ENCODE data around the gene B9D2.
A peak's percentile ranks its signal among the peaks of the same experiment; 100 is the strongest.

Gene B9D2

DNA sequence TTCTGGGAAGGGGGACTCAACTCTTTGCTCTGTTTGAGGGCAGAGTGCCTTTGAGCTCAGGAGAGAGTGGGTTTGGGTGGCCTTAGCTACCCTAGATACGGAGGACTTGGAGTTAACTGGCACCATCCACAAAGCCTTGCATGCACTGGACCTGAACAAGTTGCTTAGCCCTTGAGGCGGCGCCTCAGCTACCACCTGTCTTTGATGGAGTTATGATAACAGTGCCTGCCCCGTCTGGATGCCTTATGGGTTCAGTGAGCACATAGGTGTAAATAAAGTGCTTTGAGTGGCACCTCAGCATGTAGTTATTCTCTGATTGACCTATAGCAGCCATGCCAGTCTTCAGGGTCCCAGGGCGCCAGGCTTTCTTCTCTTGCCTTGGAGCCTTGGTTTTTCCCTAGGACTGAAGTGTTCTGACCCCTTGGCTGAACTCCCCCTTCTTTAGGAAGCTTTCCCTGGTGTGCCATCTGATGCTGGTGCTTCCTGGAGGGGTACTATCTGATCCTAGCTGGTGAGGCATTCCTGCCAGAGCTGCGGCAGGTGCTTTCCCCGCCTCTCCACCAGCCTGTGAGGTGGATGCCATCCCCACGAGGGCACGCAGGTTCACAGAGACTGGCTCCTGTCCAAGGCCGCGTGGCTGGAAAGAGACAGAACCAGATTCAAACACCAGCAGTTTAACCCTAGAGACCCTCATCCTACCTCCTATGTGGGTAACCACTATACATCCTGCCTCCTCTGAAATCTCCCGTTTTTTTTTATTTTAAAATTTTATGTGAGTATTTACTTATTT is 39.4 kb upstream of the B9D2 start:
- Histone ChIP-seq H3K9me3 (ENCODE audit: control insufficient read depth, insufficient read depth, low read length) (no peaks in the 10 kb centered on the region), H3K9ac (ENCODE audit: low read depth, low read length) (no peak overlapping the region), H3K4me3 (ENCODE audit: low read depth, low read length) (no peak overlapping the region), H3K4me1 (ENCODE audit: control insufficient read depth, insufficient read depth, low read length) (peaks cover 9% of the 10 kb centered on the region; the same call in 1 of the 2 replicates), H3K27ac (ENCODE audit: low read depth, low read length) (no peak overlapping the region), H3K27me3 (ENCODE audit: control insufficient read depth, insufficient read depth, low read length) (no peaks in the 10 kb centered on the region), H3K36me3 (ENCODE audit: control insufficient read depth, insufficient read depth, low read length) (no peaks in the 10 kb centered on the region)

DNA sequence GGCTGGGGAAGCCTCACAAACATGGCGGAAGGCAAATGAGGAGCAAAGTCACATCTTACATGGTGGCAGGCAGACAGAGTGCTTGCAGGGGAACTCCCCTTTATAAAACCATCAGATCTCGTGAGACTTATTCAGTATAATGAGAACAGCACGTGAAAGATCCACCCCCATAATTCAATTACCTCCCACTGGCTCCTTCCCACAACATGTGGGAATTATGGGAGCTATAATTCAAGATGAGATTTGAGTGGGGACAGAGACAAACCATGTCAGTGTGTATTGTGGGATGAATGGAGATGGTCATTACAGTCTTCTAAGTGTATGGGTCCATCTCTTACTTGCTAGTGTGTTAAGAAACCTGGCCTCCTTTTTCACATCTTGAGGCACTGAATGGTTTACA is 38.1 kb upstream of the B9D2 start:
- H3K9me3 ChIP-seq (ENCODE audit: control insufficient read depth, insufficient read depth, low read length), result no peaks in the 10 kb centered on the region
- no peaks in the 10 kb centered on the region for H3K36me3 ChIP-seq (ENCODE audit: control insufficient read depth, insufficient read depth, low read length)
- no peak overlapping the region for H3K4me3 ChIP-seq (ENCODE audit: low read depth, low read length)
- no peak overlapping the region for H3K9ac ChIP-seq (ENCODE audit: low read depth, low read length)
- H3K27ac ChIP-seq (ENCODE audit: low read depth, low read length), result no peak overlapping the region
- H3K27me3 ChIP-seq (ENCODE audit: control insufficient read depth, insufficient read depth, low read length), result no peaks in the 10 kb centered on the region
- peaks cover 5% of the 10 kb centered on the region; the same call in 1 of the 2 replicates for H3K4me1 ChIP-seq (ENCODE audit: control insufficient read depth, insufficient read depth, low read length)

DNA sequence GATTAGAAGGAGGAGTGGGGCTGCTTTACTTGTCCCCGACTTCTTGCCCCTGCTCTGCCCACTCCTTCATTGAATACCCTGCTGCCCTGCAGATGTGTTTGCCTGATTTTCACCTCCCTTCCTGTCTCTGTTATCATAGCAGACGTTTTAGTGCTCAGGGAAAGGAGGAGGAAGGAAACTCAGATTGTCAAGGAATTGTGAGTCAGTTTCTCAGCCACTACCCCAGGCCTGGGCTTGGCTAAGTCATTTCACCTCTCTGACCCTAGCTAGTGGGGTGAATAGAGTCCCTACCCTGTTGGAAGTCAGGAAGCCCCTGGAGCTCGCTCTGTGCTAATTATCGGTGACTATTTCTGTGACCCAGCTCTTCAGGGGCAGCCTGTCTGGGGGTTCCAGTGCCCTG is 37.5 kb upstream of the B9D2 start:
- Histone ChIP-seq H3K4me1 (ENCODE audit: control insufficient read depth, insufficient read depth, low read length) (peaks cover 5% of the 10 kb centered on the region; the same call in 1 of the 2 replicates), H3K27ac (ENCODE audit: low read depth, low read length) (no peak overlapping the region), H3K4me3 (ENCODE audit: low read depth, low read length) (no peak overlapping the region), H3K27me3 (ENCODE audit: control insufficient read depth, insufficient read depth, low read length) (no peaks in the 10 kb centered on the region), H3K9me3 (ENCODE audit: control insufficient read depth, insufficient read depth, low read length) (no peaks in the 10 kb centered on the region), H3K36me3 (ENCODE audit: control insufficient read depth, insufficient read depth, low read length) (no peaks in the 10 kb centered on the region), H3K9ac (ENCODE audit: low read depth, low read length) (no peak overlapping the region)

DNA sequence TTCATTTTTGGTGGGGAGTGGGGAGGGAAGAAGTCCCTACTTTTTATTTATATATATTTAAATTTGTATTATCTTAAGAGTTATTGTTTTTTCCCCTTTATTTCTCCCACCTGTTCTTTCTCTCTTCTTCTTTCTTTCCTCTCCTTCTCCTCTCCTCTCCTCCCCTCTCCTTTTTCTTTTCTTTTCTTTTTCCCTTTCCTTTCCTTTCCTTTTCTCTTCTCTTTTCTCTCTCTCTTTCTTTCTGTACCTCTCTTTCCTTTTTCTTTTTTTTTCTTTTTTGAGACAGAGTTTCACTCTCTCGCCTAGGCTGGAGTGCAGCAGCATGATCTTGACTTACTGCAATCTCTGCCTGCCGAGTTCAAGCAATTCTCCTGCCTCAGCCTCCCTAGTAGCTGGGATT is 35.6 kb upstream of the B9D2 start:
- H3K9ac ChIP-seq (ENCODE audit: low read depth, low read length), result no peak overlapping the region
- H3K4me1 ChIP-seq (ENCODE audit: control insufficient read depth, insufficient read depth, low read length), result peaks cover 5% of the 10 kb centered on the region; the same call in 1 of the 2 replicates
- H3K9me3 ChIP-seq (ENCODE audit: control insufficient read depth, insufficient read depth, low read length), result no peaks in the 10 kb centered on the region
- no peak overlapping the region for H3K4me3 ChIP-seq (ENCODE audit: low read depth, low read length)
- H3K36me3 ChIP-seq (ENCODE audit: control insufficient read depth, insufficient read depth, low read length), result no peaks in the 10 kb centered on the region
- H3K27ac ChIP-seq (ENCODE audit: low read depth, low read length), result no peak overlapping the region
- H3K27me3 ChIP-seq (ENCODE audit: control insufficient read depth, insufficient read depth, low read length), result no peaks in the 10 kb centered on the region

DNA sequence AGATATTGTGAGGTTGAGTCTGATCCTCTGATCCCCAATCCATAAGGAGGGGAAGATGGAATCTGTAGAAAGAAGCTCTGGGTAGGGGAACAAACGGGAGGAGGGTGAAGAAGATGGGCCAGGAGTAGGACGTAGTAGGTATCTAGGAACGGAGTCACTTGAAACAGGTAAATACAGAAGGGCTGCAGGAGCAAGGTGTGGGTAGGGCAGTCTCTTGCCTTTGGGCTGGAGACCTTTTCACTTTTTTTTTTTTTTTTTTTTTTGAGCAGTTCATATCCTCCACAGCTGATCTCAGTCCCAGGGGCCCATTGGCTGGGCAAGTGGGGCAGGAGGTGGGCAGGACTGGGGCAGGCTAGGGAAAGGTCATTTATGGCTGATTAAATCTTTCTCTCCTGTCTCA is 35.1 kb upstream of the B9D2 start:
- H3K4me1 ChIP-seq (ENCODE audit: control insufficient read depth, insufficient read depth, low read length), result peaks cover 5% of the 10 kb centered on the region; the same call in 1 of the 2 replicates
- no peaks in the 10 kb centered on the region for H3K36me3 ChIP-seq (ENCODE audit: control insufficient read depth, insufficient read depth, low read length)
- H3K9me3 ChIP-seq (ENCODE audit: control insufficient read depth, insufficient read depth, low read length), result no peaks in the 10 kb centered on the region
- H3K27me3 ChIP-seq (ENCODE audit: control insufficient read depth, insufficient read depth, low read length), result no peaks in the 10 kb centered on the region
- H3K9ac ChIP-seq (ENCODE audit: low read depth, low read length), result no peak overlapping the region
- H3K27ac ChIP-seq (ENCODE audit: low read depth, low read length), result no peak overlapping the region
- peak overlapping the region; percentile 95; the same call in 1 of the 2 replicates for H3K4me3 ChIP-seq (ENCODE audit: low read depth, low read length)

DNA sequence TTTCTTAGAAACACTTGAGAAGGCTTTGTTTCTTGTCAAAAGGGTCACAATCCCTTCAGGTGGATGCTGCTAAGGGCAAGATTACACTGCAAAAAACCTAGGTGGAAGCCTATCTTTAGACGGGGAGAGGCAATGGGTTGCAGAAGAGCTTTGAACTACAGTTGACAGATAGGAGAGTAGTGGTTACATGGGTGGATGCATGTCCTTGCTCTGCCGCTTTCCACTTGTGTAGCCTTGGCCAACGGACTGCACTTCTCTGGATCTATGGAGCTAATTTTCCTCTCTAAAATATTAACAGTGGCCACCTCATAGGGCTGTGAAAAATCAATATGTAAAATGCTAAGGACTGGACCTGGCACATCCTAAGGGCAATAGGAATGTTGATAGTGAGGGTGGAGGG is 34.6 kb upstream of the B9D2 start:
- Histone ChIP-seq H3K36me3 (ENCODE audit: control insufficient read depth, insufficient read depth, low read length) (no peaks in the 10 kb centered on the region), H3K27ac (ENCODE audit: low read depth, low read length) (no peak overlapping the region), H3K4me3 (ENCODE audit: low read depth, low read length) (peak overlapping the region; percentile 95), H3K9ac (ENCODE audit: low read depth, low read length) (peak overlapping the region; percentile 95; the same call in 1 of the 2 replicates), H3K4me1 (ENCODE audit: control insufficient read depth, insufficient read depth, low read length) (peaks cover 5% of the 10 kb centered on the region; the same call in 1 of the 2 replicates), H3K9me3 (ENCODE audit: control insufficient read depth, insufficient read depth, low read length) (no peaks in the 10 kb centered on the region), H3K27me3 (ENCODE audit: control insufficient read depth, insufficient read depth, low read length) (no peaks in the 10 kb centered on the region)

DNA sequence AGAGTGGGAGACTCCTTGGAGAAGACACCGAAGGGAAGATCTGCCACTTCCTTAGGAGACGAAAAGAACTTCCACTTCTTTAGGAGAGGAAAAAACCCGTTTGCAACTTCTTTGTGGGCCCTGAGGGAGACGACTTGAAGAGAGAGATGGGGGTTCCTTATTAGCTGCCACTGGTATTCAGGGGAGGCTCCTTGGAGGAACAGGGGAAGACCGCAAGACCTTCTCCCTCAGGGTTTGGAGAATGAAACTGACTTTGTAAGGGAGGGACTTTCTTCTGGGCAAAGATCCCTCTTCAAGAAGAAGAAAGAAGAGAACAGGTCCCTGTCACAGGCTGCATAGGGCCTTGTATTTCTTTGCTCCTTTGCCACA is 34.1 kb upstream of the B9D2 start:
- peak overlapping the region; percentile 95 for H3K4me3 ChIP-seq (ENCODE audit: low read depth, low read length)
- H3K9me3 ChIP-seq (ENCODE audit: control insufficient read depth, insufficient read depth, low read length), result no peaks in the 10 kb centered on the region
- peak overlapping the region; percentile 97 for H3K27ac ChIP-seq (ENCODE audit: low read depth, low read length)
- H3K36me3 ChIP-seq (ENCODE audit: control insufficient read depth, insufficient read depth, low read length), result no peaks in the 10 kb centered on the region
- H3K27me3 ChIP-seq (ENCODE audit: control insufficient read depth, insufficient read depth, low read length), result no peaks in the 10 kb centered on the region
- H3K9ac ChIP-seq (ENCODE audit: low read depth, low read length), result peak overlapping the region; percentile 95
- H3K4me1 ChIP-seq (ENCODE audit: control insufficient read depth, insufficient read depth, low read length), result peaks cover 5% of the 10 kb centered on the region; the same call in 1 of the 2 replicates

DNA sequence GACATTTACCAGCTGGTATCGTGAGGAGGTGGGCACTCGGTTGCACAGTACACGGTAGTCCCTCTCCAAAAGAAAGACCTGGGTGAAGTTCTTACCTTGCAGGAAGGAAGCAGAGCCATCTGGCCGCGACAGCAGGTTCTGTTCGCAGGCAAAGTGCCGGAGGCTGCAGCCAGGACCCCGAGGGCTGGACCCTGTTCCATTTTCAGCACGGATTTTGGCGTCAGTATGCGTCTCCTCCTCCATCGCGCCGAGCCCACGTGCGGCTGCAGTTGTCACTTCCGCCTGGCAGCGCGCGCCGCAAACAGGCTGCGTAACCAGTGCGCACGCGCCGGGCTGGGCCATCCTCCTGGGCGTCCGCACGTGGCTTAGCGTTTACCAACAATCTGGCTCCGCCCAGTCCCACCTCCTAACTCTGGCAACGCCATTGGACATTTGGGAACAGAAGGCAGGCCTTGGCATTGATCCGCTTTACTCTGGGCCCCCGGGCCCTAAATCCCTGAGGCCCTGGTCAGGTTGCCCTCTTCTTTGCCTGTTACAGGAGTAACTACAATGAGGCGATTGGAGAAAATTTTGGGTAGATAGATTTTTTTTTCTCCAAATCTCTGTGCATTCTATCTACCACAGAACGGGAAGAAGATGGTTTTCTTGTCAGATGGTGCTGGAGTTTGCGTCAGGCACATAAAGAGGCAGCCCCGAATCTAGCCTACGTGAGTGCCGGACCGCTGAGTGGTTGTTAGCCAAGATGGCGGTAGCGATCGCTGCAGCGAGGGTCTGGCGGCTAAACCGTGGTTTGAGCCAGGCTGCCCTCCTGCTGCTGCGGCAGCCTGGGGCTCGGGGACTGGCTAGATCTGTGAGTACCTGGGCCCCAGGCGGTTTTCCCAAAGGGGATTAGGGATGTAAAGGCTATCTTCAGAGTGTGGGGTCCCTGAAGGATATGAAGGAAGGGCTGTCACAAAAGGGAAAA is 33.4 kb upstream of the B9D2 start, which contains the start of the genes BCKDHA and EXOSC5:
Gene BCKDHA (plus strand): TSS at position 733 of the 964 bp plus-strand sequence. CDS start 10 bp downstream, at position 743.
Gene EXOSC5 (minus strand): TSS at position 274 of the 964 bp plus-strand sequence. CDS start 31 bp downstream, at position 243.
- peak within 1 kb of the TSS; percentile 95 for H3K4me3 ChIP-seq (ENCODE audit: low read depth, low read length)

DNA sequence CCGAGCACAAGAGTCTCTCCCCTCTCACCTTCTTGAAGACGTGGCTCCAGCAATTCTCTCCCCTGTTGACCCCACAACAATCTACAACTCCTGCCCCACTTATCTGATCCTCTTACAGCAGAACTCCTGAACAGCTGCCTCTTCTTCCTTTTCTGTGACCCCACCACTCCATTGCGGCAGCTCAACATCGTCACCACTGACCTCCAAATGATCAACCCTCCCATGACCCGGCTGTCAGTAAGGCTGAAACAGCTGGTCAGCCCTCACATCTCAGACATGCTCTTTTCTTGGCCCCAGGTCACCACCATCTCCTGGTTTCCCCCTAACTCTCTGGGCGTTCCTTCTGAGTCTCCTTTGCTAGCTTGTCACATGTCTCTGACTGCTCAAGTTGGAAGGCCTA is 31.4 kb upstream of the B9D2 start:
- no peak overlapping the region for H3K9ac ChIP-seq (ENCODE audit: low read depth, low read length)
- H3K9me3 ChIP-seq (ENCODE audit: control insufficient read depth, insufficient read depth, low read length), result no peaks in the 10 kb centered on the region
- no peak overlapping the region for H3K4me3 ChIP-seq (ENCODE audit: low read depth, low read length)
- H3K27ac ChIP-seq (ENCODE audit: low read depth, low read length), result no peak overlapping the region
- no peaks in the 10 kb centered on the region for H3K27me3 ChIP-seq (ENCODE audit: control insufficient read depth, insufficient read depth, low read length)
- H3K4me1 ChIP-seq (ENCODE audit: control insufficient read depth, insufficient read depth, low read length), result peaks cover 5% of the 10 kb centered on the region; the same call in 1 of the 2 replicates
- H3K36me3 ChIP-seq (ENCODE audit: control insufficient read depth, insufficient read depth, low read length), result peaks cover 18% of the 10 kb centered on the region

More for the DNA sequence above, 33.4 kb upstream of the B9D2 start, which contains the start of the genes BCKDHA and EXOSC5:
- H3K9ac ChIP-seq (ENCODE audit: low read depth, low read length), result peak within 1 kb of the TSS; percentile 95
- peak within 1 kb of the TSS; percentile 97 for H3K27ac ChIP-seq (ENCODE audit: low read depth, low read length)
- H3K27me3 ChIP-seq (ENCODE audit: control insufficient read depth, insufficient read depth, low read length), result no peaks in the 10 kb centered on the region
- peaks cover 5% of the 10 kb centered on the region; the same call in 1 of the 2 replicates for H3K4me1 ChIP-seq (ENCODE audit: control insufficient read depth, insufficient read depth, low read length)
- H3K36me3 ChIP-seq (ENCODE audit: control insufficient read depth, insufficient read depth, low read length), result no peaks in the 10 kb centered on the region
- H3K9me3 ChIP-seq (ENCODE audit: control insufficient read depth, insufficient read depth, low read length), result no peaks in the 10 kb centered on the region

DNA sequence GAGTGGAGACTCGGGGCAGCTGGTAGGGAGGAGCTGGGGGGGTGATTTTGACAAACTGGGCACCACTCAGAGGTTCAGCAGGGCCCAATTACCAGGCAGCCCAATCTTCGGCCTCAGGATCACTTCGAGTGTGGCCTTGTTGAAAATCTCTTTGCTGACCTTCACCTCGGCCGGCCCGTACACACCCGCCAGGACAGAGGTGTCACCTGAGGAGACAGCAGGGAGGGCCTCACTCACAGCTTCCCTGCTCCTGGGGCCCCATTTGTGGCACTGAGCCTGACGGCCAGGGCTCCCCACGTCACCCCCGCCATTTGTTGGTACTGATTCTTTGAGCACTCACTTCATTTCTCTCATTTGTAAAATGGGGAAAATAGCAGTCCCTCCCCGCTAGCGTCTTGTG is 28.8 kb upstream of the B9D2 start:
- Histone ChIP-seq H3K27ac (ENCODE audit: low read depth, low read length) (no peak overlapping the region), H3K4me3 (ENCODE audit: low read depth, low read length) (no peak overlapping the region), H3K27me3 (ENCODE audit: control insufficient read depth, insufficient read depth, low read length) (no peaks in the 10 kb centered on the region), H3K9me3 (ENCODE audit: control insufficient read depth, insufficient read depth, low read length) (no peaks in the 10 kb centered on the region), H3K36me3 (ENCODE audit: control insufficient read depth, insufficient read depth, low read length) (peaks cover 38% of the 10 kb centered on the region), H3K4me1 (ENCODE audit: control insufficient read depth, insufficient read depth, low read length) (no peaks in the 10 kb centered on the region), H3K9ac (ENCODE audit: low read depth, low read length) (no peak overlapping the region)
